Prostate gland (tissue), 2 donors: ENCODE data around the gene ZFX. TPM values are rescaled to one million over a fixed set of nuclear protein-coding genes. Genes with fewer than 3 reads are reported as not detected.
"Not testable (repeated sequence)": the region's sequence is repeated elsewhere in the genome, so short reads cannot be mapped to it uniquely, and the experiment has no call there.

Source experiments
- DNase-seq: peaks from one replicate; pipeline ENCODE4 v3.0.0-alpha.2; 2019; ENCODE audit warnings: low spot score
- H3K27ac ChIP-seq, 2 donors: fragments of 200-600 bp; sonication (generic); 2 replicates each; pipeline ENCODE4 v1.5.1; 2017 to 2019
- H3K27me3 ChIP-seq: fragments of 200-600 bp; sonication (generic); replicated peaks from 2 replicates; pipeline ENCODE4 v1.5.1; 2019; ENCODE audit not compliant: insufficient read depth
- H3K36me3 ChIP-seq, 2 donors: fragments of 200-600 bp; sonication (generic); 1 replicate in 1 of 2; 2 replicates in 1 of 2; pipeline versions ENCODE4 v1.5.1 to v1.8.1; 2017 to 2019
- H3K4me1 ChIP-seq: fragments of 200-600 bp; sonication (generic); replicated peaks from 2 replicates; pipeline ENCODE4 v1.5.1; 2019
- H3K4me3 ChIP-seq, 2 donors: fragments of 200-600 bp; sonication (generic); 2 replicates each; pipeline ENCODE4 v1.5.1; 2017 to 2019
- H3K9me3 ChIP-seq: fragments of 200-600 bp; sonication (generic); 2 replicates; pipeline ENCODE4 v1.5.1; 2017
- CTCF ChIP-seq, 4 experiments: fragments of 200-600 bp in 2 of 4; fragments of 450-650 bp in 2 of 4; sonication (generic) in 2 of 4; IDR thresholded peaks; 1 replicate in 3 of 4; 2 replicates in 1 of 4; pipeline ENCODE4 v1.5.1; 2016 to 2019; ENCODE audit warnings: antibody characterized with exemption in 4 of 4, mild to moderate bottlenecking in 2 of 4, moderate library complexity in 2 of 4
- POLR2A ChIP-seq: fragments of 450-650 bp; IDR thresholded peaks from one replicate; pipeline ENCODE4 v1.6.1; 2016; ENCODE audit warnings: antibody characterized with exemption, mild to moderate bottlenecking
- POLR2AphosphoS5 ChIP-seq: sonication (generic); formaldehyde crosslinking; IDR thresholded peaks from one replicate; pipeline ENCODE4 v1.6.1; 2017; ENCODE audit warnings: antibody characterized with exemption
- WGBS: methylation state at CpG from one replicate; pipeline ENCODE4 v1.1.5; 2018; 5-methylcytosine and 5-hydroxymethylcytosine counted together
- intact Hi-C: fragments of 100-400 bp; cut with DNase I; formaldehyde crosslinking; loops from one replicate; pipeline ENCODE4 v1.14.2; 2022
- total RNA-seq, 2 donors: library from RNA; depleted of rRNA; stranded (reverse); fragments of >200 nt; gene quantifications; one replicate each; pipeline ENCODE4 v1.1.0, GENCODE V29; 2016

The ZFX gene
- total RNA-seq, 2 donors from 2014 or later, result 42.0 to 43.5 TPM

- intact Hi-C loops, result loop anchor here (1.0 to 5.0 kb wide), 2 partner anchors 70 to 91 kb away; no protein-coding TSS in a partner anchor
- no peak for DNase-seq
- Histone ChIP-seq H3K4me1 (no peaks in the 10 kb centered on the region), H3K4me3 (peak overlapping the region; percentile 49 to 54), H3K27me3 (no peaks in the 10 kb centered on the region), H3K36me3 (no peaks in the 10 kb centered on the region), H3K27ac (peak overlapping the region; percentile 93 to 94), H3K9me3 (no peaks in the 10 kb centered on the region)
- 0% methylated on average over 10 of the region's 10 CpGs for WGBS
- TF ChIP-seq CTCF (IDR thresholded peaks at IDR 0.05) (no peak), POLR2AphosphoS5 (no peak), POLR2A (no peak)
These were observed 1.4 kb downstream of the ZFX start for GRCh38 chrX:24150898-24151297.

GRCh38 chrX:24151513-24151912 is 2.0 kb downstream of the ZFX start:
- TF ChIP-seq POLR2A, result no peak
- TF ChIP-seq POLR2AphosphoS5, result no peak
- no peak for TF ChIP-seq CTCF (IDR thresholded peaks at IDR 0.05)
- Histone ChIP-seq H3K27ac (peak overlapping the region; percentile 93 to 94), H3K27me3 (no peaks in the 10 kb centered on the region), H3K4me1 (no peaks in the 10 kb centered on the region), H3K9me3 (no peaks in the 10 kb centered on the region), H3K4me3 (peak overlapping the region; percentile 49 to 54), H3K36me3 (no peaks in the 10 kb centered on the region)
- DNase-seq, result no peak
- 19% methylated on average over 8 of the region's 8 CpGs for WGBS
- intact Hi-C loops, result loop anchor here (5.0 kb wide), 1 partner anchor 91 kb away; no protein-coding TSS in a partner anchor

- TF ChIP-seq POLR2A (no peak), CTCF (IDR thresholded peaks at IDR 0.05) (no peak), POLR2AphosphoS5 (no peak)
- H3K4me3 ChIP-seq, result peak overlapping the region in 1 of 2 donors; percentile 7
- peak overlapping the region; percentile 30 to 94 for H3K27ac ChIP-seq
- H3K36me3 ChIP-seq, result no peaks in the 10 kb centered on the region
- WGBS, result 0% methylated on average over 4 of the region's 4 CpGs
- H3K9me3 ChIP-seq, result no peaks in the 10 kb centered on the region
- H3K27me3 ChIP-seq, result no peaks in the 10 kb centered on the region
- H3K4me1 ChIP-seq, result no peaks in the 10 kb centered on the region
- intact Hi-C loops, result loop anchor here (5.0 kb wide), 1 partner anchor 89 kb away; no protein-coding TSS in a partner anchor
- DNase-seq, result no peak
These were observed 3.8 kb downstream of the ZFX start for GRCh38 chrX:24153178-24153795.

GRCh38 chrX:24153796-24154189 is 4.3 kb downstream of the ZFX start:
- no peak for DNase-seq
- H3K9me3 ChIP-seq, result no peaks in the 10 kb centered on the region
- H3K27ac ChIP-seq, result peak overlapping the region in 1 of 2 donors; percentile 35
- H3K27me3 ChIP-seq, result no peaks in the 10 kb centered on the region
- H3K4me3 ChIP-seq, result no peak overlapping the region
- 8% methylated on average over 2 of the region's 2 CpGs for WGBS
- no peaks in the 10 kb centered on the region for H3K36me3 ChIP-seq
- H3K4me1 ChIP-seq, result no peaks in the 10 kb centered on the region
- intact Hi-C loops, result loop anchor here (5.0 kb wide), 1 partner anchor 89 kb away; no protein-coding TSS in a partner anchor
- TF ChIP-seq CTCF (IDR thresholded peaks at IDR 0.05) (no peak), POLR2AphosphoS5 (no peak), POLR2A (no peak)

GRCh38 chrX:24154490-24155034 is 5.0 kb downstream of the ZFX start:
- WGBS, result 28% methylated on average over 8 of the region's 8 CpGs
- TF ChIP-seq POLR2AphosphoS5 (no peak), CTCF (IDR thresholded peaks at IDR 0.05) (no peak), POLR2A (no peak)
- no peaks in the 10 kb centered on the region for H3K4me1 ChIP-seq
- no peak for DNase-seq
- intact Hi-C loops, result loop anchor here (5.0 kb wide), 1 partner anchor 88 kb away; no protein-coding TSS in a partner anchor
- H3K4me3 ChIP-seq, result no peak overlapping the region
- peak overlapping the region in 1 of 2 donors; percentile 35 for H3K27ac ChIP-seq
- no peaks in the 10 kb centered on the region for H3K9me3 ChIP-seq
- H3K36me3 ChIP-seq, result no peaks in the 10 kb centered on the region
- no peaks in the 10 kb centered on the region for H3K27me3 ChIP-seq

- H3K27me3 ChIP-seq, DNase-seq, H3K4me1 ChIP-seq, H3K4me3 ChIP-seq, H3K36me3 ChIP-seq, intact Hi-C loops, H3K9me3 ChIP-seq, H3K27ac ChIP-seq: not testable (repeated sequence)
- 90% methylated on average over 5 of the region's 7 CpGs for WGBS
These were observed 6.2 kb downstream of the ZFX start for GRCh38 chrX:24155747-24156146.
